CD4-positive, alpha-beta T cell treated with Interleukin-10 for 1 hour (primary cell): Measurements from ENCODE around the gene UPK3A.
"Not testable (repeated sequence)": the region's sequence is repeated elsewhere in the genome, so short reads cannot be mapped to it uniquely, and the experiment has no call there.

Experiments
- DNase-seq: peaks from one replicate; pipeline ENCODE4 v3.0.0-alpha.2; 2020

Gene UPK3A

GRCh38 chr22:45284705-45285262 lies at the start of gene UPK3A:
Gene UPK3A, plus strand, starts transcription at chr22:45284949. Its CDS starts 65 bp downstream, at chr22:45285014.
- DNase-seq, result peak; percentile 61

GRCh38 chr22:45235101-45235777 lies 49.5 kb upstream of the UPK3A start:
- peak; percentile 16 for DNase-seq

DNA sequence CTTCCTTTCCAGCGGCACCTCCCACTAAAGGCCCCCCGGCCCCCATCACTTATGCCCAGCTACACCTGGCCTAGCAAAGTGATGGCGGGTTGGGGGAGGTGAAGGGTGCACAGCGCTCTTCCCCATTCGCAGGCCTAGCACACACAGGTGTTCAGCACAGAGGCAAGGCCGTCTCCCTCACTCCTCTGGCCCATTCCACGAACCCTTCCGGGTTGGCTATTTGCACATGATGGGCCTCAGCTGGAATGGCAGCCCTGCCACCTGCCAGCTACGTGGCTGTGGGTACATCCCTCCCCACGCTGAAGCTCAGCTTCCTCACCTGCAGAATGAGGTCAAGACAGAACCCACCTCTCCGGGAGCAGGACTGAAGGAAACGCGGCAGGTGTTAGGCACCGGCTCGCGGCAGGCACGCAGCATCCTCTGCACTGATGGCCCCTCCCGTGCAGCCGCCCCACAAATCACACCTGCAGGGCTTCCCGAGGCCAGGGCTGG lies 48.9 kb upstream of the UPK3A start:
- no peak for DNase-seq

GRCh38 chr22:45237065-45237990 lies 47.4 kb upstream of the UPK3A start:
- no peak for DNase-seq

- no peak for DNase-seq
Measured at GRCh38 chr22:45238076-45238956, 46.4 kb upstream of the UPK3A start.

DNA sequence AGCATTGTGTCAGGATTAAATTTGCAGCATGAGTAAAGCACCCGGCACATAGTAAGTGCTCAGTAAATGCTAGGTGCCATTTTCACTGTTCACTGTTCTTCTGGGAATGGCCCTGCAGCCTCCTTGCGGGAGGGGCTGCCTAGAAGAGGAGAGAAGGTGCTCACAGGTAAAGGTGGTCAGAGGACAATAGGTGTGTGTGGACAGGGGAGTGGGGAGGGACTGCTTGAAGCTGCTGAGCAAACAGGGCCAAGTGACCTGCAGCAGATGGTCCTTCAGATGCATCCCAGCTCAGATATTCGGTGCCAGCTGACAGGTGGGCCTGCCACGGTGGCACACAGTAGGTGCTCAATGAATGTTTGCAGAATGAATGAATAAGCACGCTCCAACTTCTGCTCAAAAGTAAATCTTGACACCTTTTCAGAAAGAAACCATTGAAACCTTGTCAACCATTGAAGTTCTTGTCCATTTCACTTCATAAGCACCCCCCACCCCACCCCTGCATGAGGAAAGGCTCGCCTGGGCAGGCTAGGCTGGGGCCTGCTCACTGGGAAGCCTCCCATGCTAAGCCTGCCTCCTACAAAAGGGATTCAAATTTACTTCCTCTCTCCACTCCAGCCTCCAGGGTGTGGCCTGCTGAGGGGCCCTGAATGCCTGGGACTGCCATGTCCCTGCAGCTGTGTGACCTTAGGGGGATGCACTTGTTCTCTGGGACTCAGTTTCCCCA lies 45.6 kb upstream of the UPK3A start:
- no peak for DNase-seq

- DNase-seq, result no peak
Measured at GRCh38 chr22:45239681-45240051, 45.1 kb upstream of the UPK3A start.

DNA sequence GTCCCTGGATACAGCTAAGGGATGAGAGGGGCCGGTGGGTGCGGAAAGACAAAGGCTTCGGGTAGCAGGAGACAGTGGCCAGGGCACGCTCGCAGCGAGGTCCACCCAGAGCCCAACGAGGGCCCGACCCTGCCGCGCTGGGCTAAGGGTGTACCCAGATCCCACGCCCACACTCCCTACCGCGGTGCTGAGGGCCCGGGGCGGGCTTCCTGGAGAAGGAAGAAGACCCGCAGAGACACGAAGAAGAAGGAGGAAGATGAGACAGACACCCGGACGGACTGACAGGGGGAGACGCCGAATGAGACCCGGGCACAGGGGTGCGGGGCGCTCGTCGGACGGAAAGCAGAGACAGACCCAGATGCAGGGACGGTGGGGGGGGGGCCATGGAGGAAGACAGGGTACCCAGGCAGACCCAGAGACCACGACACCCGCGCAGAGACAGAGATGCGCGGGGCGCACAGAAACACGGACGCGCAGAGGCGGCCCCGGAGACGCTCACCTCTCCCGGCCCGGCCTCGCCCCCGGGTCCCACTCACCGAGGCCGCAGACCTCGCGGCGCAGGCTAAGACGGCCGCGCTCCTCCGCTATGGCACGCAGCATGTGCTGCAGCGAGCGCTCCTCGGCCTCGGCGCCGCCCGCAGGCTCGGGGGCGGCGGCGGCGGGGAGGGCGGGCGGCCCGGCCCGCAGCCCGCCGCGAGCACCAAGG lies 44.5 kb upstream of the UPK3A start:
- no peak for DNase-seq

DNA sequence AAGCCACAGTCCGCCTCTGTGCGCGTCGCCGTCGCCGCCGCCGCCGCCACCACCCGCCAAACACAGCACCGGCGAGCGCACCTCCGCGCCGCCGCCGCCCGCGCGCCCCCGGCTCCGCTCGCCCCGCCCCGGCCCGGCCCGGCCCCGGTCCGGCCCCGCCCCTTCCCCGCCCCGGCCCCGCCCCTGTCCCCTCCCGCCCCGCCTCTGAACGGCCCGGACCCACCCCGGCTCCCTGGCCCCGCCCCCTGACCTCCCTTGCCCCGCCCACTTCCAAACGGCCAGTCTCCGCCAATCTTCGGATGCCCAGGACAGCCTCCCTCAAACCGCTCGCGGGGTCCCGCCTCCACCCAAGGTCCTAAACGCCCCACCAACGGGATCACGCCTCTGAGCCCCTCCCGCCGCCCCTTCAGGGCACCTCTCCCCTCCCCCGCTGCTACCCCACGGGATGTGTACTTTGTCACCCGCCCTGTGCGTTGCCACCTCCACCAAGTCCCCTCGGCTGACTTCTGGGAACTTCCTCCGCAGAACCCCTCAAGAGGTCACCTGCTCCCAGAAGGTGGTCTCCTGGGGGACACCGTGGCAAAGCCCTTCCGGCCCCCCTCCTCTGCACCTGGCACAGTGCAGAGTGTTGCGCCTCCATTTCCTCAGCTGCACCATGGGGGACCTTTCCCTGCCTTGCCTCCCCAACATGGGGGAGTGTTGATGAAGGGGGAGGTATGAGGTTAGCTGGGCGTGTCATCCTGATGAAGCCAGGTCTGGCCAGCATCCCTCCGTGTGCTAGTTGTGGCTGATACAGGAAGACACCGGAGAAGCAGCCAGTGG lies 43.7 kb upstream of the UPK3A start, which contains the start of gene KIAA0930:
KIAA0930 (minus strand) TSS at position 85 of the 822 bp plus-strand sequence. CDS start 191 bp downstream, outside the sequence.
- DNase-seq, result peak; percentile 90

DNA sequence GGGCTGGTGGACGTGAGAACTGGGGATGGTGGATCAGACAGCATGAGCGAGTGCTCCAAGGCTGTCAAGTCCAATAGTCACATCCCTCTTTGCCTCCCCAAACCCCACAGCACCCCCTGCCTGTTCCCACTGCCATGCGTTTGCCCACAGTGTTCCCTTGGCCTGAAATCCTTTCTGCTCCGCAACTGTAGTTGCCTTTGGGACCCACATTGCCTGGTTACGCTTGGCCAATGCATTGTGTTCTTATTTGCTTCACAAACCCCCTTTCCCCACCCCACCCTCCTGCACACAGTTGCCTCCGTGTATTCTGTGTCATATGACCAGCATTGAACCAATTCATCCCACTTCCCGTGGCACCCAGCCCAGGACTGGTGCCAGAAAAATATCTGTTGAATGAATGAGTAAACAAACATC lies 42.0 kb upstream of the UPK3A start:
- no peak for DNase-seq

GRCh38 chr22:45244916-45245315 lies 39.8 kb upstream of the UPK3A start:
- DNase-seq, result no peak

DNA sequence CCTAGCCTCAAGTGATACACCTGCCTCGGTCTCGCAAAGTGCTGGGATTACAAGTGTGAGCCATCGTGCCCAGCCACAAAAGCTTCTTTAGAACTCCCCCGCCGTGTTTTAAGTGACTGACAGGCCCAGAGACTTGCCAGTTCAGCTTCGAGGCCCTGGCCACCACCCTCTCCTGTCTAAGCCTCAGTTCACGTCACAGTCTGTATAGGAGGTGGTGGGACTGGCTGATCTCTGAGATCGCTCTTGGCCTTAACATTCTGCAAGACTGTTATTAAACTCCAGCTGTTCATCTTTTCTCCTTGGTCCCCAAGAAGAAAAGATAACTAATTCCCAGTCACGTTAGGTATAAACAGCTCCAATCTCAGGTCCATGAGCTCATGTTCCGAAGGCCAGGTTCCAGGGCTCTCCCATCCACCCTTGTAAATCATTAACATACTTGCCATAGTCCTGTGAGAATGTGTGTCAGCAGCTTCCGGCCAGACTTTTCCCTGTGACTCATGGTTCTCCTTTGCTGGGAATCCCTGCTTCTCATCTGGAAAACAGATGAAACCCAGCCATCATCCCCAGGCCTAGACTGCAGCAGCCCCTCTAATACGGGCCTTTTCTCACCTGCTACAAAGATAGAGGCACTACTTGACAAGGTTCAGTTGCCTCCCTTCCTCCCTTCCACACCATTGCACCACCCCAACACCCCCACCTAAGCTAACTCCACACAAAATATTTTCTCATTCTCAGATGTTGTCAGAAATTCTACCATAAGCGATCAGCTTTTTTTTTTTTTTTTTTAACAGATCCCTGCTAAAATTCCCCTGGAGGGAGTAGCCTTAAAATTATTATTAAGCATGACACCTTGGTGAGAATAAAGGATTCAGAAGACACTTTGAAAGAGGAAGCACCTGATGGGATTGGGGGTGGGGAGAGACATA lies 38.4 kb upstream of the UPK3A start:
- no peak for DNase-seq

GRCh38 chr22:45248832-45249561 lies 35.8 kb upstream of the UPK3A start:
- DNase-seq, result no peak

DNA sequence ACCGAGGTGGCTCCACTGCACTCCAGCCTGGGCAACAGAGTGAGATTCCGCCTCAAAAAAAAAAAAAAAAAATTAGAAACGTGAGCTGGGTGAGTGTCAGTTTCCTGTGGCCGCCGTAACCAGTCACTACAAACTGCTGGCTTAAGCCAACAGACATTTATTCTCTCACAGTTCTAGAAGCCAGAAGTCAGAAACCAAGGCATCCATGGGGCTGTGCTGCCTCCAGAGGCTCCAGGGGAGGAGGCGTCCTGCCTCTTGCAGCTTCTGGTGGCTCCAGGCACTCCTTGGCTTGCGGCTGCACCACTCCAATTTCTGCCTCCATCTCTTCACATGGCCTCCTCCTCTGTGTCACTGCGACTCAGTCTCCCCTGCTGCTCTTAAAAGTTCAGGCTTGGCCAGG lies 32.9 kb upstream of the UPK3A start:
- no peak for DNase-seq

DNA sequence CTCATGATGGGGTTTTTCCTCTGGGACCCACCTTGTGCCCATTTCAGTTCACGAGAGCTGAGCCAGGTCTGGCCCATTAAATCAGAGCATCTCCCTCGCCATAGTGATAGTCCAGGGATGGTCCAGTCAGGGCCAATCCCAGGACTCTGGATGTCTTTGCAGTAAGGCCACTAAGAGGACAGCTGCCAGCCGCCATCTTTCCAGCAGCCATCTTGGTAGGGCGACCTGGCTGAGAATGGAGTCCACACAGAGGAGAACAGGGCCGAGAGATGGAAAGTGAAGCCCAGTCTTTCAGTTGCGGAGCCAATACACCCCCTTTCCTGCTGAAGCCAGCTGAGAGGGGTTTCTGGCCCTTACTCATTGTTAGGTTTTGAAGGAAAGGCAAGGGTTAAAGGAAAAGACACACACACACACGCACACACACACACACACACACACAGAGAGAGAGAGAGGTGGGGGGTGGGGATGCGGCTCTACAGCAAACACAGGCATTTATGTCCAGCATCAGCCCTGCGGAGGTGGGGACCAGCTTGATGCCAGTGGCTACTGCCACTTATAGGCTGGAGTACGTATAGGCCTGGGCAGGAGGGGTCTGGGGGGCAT lies 31.6 kb upstream of the UPK3A start:
- DNase-seq, result no peak

DNA sequence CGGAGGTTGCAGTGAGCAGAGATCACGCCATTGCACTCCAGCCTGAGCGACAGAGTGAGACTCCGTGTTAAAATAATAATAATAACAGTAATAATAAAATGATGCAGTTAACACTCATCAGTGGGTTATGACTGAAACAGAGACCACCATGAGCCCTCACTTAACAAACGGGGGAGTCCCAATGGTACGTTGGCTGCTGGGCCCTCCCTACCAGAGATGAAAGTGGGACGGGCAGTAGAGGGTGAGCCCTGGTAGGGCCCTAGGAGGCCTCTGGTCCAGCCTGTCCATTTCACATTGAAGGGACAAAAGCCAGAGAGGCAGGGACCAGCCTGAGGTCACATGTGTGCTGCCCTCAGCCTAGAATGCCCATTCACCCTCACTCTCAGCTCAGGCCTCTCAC lies 30.4 kb upstream of the UPK3A start:
- no peak for DNase-seq

DNA sequence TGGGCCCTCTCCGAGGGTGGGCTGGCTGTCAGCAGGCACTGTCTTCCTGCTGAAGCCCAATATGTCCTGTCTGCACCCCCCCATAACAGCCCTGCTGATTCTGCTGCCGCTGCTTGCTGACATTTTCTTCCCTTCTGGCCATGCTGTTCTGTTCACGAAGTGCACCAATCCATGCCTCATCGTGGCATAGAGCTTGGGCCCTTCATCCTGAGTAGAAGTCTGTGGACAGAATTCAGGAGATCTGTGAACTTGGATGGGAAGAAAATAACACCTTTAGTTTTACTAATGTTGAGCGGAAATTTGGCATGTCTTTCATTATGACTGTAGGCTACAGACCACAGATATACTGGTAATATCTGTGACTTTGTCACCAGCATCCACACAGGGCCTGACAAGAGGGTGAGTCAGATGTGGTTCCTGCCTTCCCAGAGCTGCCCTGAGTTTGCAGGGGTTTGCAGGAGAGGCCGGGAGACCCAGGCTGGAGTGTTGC lies 29.9 kb upstream of the UPK3A start:
- DNase-seq, result peak; percentile 25

DNA sequence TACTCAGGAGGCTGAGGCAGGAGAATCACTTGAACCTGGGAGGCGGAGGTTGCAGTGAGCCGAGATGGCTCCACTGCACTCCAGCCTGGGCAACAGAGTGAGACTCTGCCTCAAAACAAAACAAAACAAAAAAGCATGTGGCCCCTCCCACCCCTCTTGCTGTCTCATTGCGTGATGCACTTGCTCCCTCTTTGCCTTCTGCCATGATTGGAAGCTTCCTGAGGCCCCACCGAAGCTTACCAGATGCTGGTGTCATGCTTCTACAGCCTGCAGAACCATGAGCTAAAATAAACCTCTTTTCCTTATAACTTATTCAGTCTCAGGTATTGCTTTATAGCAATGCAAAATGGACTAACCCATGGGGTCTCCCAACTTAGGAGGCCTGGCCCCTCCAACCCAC lies 26.8 kb upstream of the UPK3A start:
- not testable (repeated sequence) for DNase-seq
